ENCODE results near the gene SLC16A7.
"Not testable (repeated sequence)": the region's sequence is repeated elsewhere in the genome, so short reads cannot be mapped to it uniquely, and the experiment has no call there.

Gene SLC16A7

DNA sequence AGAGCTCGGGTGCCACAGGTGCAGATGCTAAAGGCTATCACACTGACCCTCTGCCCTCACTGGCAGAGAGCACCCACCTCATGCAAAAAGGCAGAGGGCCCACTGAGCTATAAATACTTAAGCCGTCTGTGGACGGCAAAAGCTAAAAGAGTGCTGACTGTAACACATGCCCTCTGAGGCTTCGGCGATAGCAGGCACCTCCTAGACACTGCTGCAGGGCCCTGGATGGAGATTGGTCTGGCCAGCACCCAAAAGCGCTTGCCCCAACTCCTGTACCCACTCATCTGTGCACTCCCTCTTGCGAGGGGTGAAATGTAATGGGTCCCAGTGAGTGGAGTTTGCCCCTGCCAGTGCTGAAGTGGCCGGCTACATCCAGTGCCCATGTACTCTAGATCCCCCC lies 148.7 kb downstream of the SLC16A7 start:
- no peak for DNase-seq (ENCODE audit: low read depth, low spot score)
- H3K9me3 ChIP-seq (ENCODE audit: insufficient read depth, low read length): no peaks in the 10 kb centered on the region
- H3K27me3 ChIP-seq (ENCODE audit: insufficient read depth, insufficient read length): no peaks in the 10 kb centered on the region
- no peak overlapping the region for H3K9ac ChIP-seq (ENCODE audit: insufficient read length, low read depth)
- TF ChIP-seq SUZ12 (IDR thresholded peaks at IDR 0.05; ENCODE audit: extremely low read depth, insufficient read depth, insufficient read length): no peak
- no peak for TF ChIP-seq YY1 (IDR thresholded peaks at IDR 0.05; ENCODE audit: insufficient read depth, insufficient read length)
- no peak for TF ChIP-seq ZNF274 (IDR thresholded peaks at IDR 0.05; ENCODE audit: low read depth, low read length)
- no peaks in the 10 kb centered on the region for H3K36me3 ChIP-seq (ENCODE audit: insufficient read depth, insufficient read length, low read length)
- H3K4me1 ChIP-seq (ENCODE audit: insufficient read depth, insufficient read length): no peaks in the 10 kb centered on the region
- H3K4me3 ChIP-seq (ENCODE audit: insufficient read length, low read depth): no peak overlapping the region

- not testable (repeated sequence) for H3K9me3 ChIP-seq (ENCODE audit: insufficient read depth, low read length); H3K27me3 ChIP-seq (ENCODE audit: insufficient read depth, insufficient read length); H3K9ac ChIP-seq (ENCODE audit: insufficient read length, low read depth); H3K4me3 ChIP-seq (ENCODE audit: insufficient read length, low read depth); H3K4me1 ChIP-seq (ENCODE audit: insufficient read depth, insufficient read length); DNase-seq (ENCODE audit: low read depth, low spot score); H3K36me3 ChIP-seq (ENCODE audit: insufficient read depth, insufficient read length, low read length)
Observed at GRCh38 chr12:59751091-59751490, 155.3 kb downstream of the SLC16A7 start.

GRCh38 chr12:59761542-59761941 lies 165.7 kb downstream of the SLC16A7 start:
- H3K36me3 ChIP-seq (ENCODE audit: insufficient read depth, insufficient read length, low read length): no peaks in the 10 kb centered on the region
- no peak overlapping the region for H3K4me3 ChIP-seq (ENCODE audit: insufficient read length, low read depth)
- no peaks in the 10 kb centered on the region for H3K4me1 ChIP-seq (ENCODE audit: insufficient read depth, insufficient read length)
- no peak for DNase-seq (ENCODE audit: low read depth, low spot score)
- TF ChIP-seq ZNF274 (IDR thresholded peaks at IDR 0.05; ENCODE audit: low read depth, low read length) (no peak), YY1 (IDR thresholded peaks at IDR 0.05; ENCODE audit: insufficient read depth, insufficient read length) (no peak), SUZ12 (IDR thresholded peaks at IDR 0.05; ENCODE audit: extremely low read depth, insufficient read depth, insufficient read length) (no peak)
- H3K9ac ChIP-seq (ENCODE audit: insufficient read length, low read depth): no peak overlapping the region
- no peaks in the 10 kb centered on the region for H3K27me3 ChIP-seq (ENCODE audit: insufficient read depth, insufficient read length)
- no peaks in the 10 kb centered on the region for H3K9me3 ChIP-seq (ENCODE audit: insufficient read depth, low read length)

DNA sequence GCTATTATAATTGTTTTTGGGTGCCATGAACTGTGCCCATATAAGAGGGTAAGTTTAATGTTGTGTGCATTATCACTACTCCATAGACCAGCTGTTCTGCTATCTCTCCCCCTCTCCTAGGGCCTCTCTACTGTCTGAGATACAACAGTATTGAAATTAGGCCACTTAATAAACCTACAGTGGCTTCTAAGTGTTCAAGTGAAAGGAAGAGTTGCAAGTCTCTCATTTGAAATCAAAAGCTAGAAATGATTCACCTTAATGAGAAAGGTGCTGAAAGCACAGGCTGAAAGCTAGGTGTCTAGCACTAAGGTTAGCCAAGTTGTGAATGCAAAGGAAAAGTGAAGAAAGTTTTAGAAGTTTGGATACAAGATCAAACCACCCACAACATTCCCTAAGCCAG lies 168.0 kb downstream of the SLC16A7 start:
- no peaks in the 10 kb centered on the region for H3K27me3 ChIP-seq (ENCODE audit: insufficient read depth, insufficient read length)
- no peaks in the 10 kb centered on the region for H3K36me3 ChIP-seq (ENCODE audit: insufficient read depth, insufficient read length, low read length)
- no peaks in the 10 kb centered on the region for H3K4me1 ChIP-seq (ENCODE audit: insufficient read depth, insufficient read length)
- 0 out of 2 replicates have a peak, but pooled peaks cover 6% of the 10 kb centered on the region for H3K9me3 ChIP-seq (ENCODE audit: insufficient read depth, low read length)
- H3K9ac ChIP-seq (ENCODE audit: insufficient read length, low read depth): no peak overlapping the region
- TF ChIP-seq SUZ12 (IDR thresholded peaks at IDR 0.05; ENCODE audit: extremely low read depth, insufficient read depth, insufficient read length): no peak
- TF ChIP-seq ZNF274 (IDR thresholded peaks at IDR 0.05; ENCODE audit: low read depth, low read length): no peak
- no peak for TF ChIP-seq YY1 (IDR thresholded peaks at IDR 0.05; ENCODE audit: insufficient read depth, insufficient read length)
- H3K4me3 ChIP-seq (ENCODE audit: insufficient read length, low read depth): no peak overlapping the region
- no peak for DNase-seq (ENCODE audit: low read depth, low spot score)

DNA sequence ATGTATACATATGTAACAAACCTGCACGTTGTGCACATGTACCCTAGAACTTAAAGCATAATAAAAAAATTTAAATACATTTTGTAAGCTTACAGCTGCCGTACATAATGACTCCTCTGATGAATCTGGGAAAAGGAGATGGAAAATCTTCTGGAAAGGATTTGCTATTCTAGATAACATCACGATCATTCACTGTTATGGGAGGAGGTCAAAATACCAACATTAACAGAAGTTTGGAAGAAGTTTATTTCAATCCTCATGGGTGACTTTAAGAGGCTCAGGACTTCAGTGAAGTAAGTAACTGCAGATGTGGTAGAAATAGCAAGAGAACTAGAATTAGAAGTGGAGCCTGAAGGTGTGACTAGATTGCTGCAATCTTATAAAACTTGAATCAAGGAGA lies 172.2 kb downstream of the SLC16A7 start:
- Histone ChIP-seq H3K9me3 (ENCODE audit: insufficient read depth, low read length) (0 out of 2 replicates have a peak, but pooled peaks cover 6% of the 10 kb centered on the region), H3K27me3 (ENCODE audit: insufficient read depth, insufficient read length) (no peaks in the 10 kb centered on the region), H3K4me3 (ENCODE audit: insufficient read length, low read depth) (no peak overlapping the region), H3K36me3 (ENCODE audit: insufficient read depth, insufficient read length, low read length) (no peaks in the 10 kb centered on the region), H3K9ac (ENCODE audit: insufficient read length, low read depth) (no peak overlapping the region), H3K4me1 (ENCODE audit: insufficient read depth, insufficient read length) (no peaks in the 10 kb centered on the region)
- TF ChIP-seq SUZ12 (IDR thresholded peaks at IDR 0.05; ENCODE audit: extremely low read depth, insufficient read depth, insufficient read length): no peak
- no peak for DNase-seq (ENCODE audit: low read depth, low spot score)

DNA sequence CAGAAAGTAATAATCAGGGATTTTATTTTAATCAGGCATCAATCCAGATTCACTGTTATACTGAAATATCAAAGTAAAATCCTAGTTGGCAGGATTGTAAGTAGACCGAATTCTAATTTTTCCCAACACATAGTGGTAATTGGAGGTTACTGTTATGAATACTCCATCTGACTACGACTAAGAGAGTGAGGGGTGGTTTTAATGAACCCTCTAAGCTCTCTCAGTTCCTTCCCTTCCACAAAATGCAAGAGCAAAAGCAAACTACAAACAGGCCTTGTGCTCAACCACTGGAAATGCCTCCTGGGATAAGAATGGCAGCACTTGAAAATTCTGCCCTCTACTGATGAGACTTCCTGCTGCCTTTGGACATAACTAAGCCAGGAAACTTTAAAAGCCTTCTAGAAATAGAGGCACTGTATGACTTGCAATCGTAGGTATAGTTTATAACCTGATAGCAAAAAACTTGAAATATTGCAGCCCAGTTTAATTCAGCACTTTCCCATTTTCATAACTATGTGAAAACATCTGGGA lies 184.8 kb downstream of the SLC16A7 start:
- Histone ChIP-seq H3K9me3 (ENCODE audit: insufficient read depth, low read length) (no peaks in the 10 kb centered on the region), H3K9ac (ENCODE audit: insufficient read length, low read depth) (no peak overlapping the region), H3K4me3 (ENCODE audit: insufficient read length, low read depth) (no peak overlapping the region), H3K27me3 (ENCODE audit: insufficient read depth, insufficient read length) (no peaks in the 10 kb centered on the region), H3K36me3 (ENCODE audit: insufficient read depth, insufficient read length, low read length) (no peaks in the 10 kb centered on the region), H3K4me1 (ENCODE audit: insufficient read depth, insufficient read length) (no peaks in the 10 kb centered on the region)
- DNase-seq (ENCODE audit: low read depth, low spot score): peak; percentile 18
- TF ChIP-seq YY1 (IDR thresholded peaks at IDR 0.05; ENCODE audit: insufficient read depth, insufficient read length): no peak
- TF ChIP-seq SUZ12 (IDR thresholded peaks at IDR 0.05; ENCODE audit: extremely low read depth, insufficient read depth, insufficient read length): no peak
- no peak for TF ChIP-seq ZNF274 (IDR thresholded peaks at IDR 0.05; ENCODE audit: low read depth, low read length)

DNA sequence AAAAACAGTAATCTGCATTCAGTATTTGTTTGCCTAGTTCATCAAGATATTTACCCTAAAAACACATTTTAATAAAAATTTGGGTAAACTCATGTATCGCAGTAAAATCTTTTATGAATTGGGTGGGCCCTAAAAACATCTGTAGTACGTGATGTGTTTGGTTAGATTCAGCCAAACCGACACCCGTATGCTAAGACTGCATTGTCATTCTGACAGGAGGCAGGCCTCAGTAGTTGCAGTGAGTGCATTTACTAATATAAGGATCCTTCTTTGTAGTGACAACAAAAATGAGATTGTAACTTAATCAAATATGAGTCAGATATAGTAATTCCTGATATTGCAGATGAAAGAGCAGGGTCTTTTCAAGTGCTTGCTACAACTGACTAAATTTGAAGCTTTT lies 191.8 kb downstream of the SLC16A7 start:
- TF ChIP-seq ZNF274 (IDR thresholded peaks at IDR 0.05; ENCODE audit: low read depth, low read length): no peak
- TF ChIP-seq SUZ12 (IDR thresholded peaks at IDR 0.05; ENCODE audit: extremely low read depth, insufficient read depth, insufficient read length): no peak
- TF ChIP-seq YY1 (IDR thresholded peaks at IDR 0.05; ENCODE audit: insufficient read depth, insufficient read length): no peak
- H3K27me3 ChIP-seq (ENCODE audit: insufficient read depth, insufficient read length): no peaks in the 10 kb centered on the region
- H3K36me3 ChIP-seq (ENCODE audit: insufficient read depth, insufficient read length, low read length): no peaks in the 10 kb centered on the region

GRCh38 chr12:59792647-59793046 lies 196.8 kb downstream of the SLC16A7 start:
- no peak overlapping the region for H3K9ac ChIP-seq (ENCODE audit: insufficient read length, low read depth)
- no peaks in the 10 kb centered on the region for H3K27me3 ChIP-seq (ENCODE audit: insufficient read depth, insufficient read length)
- no peak for DNase-seq (ENCODE audit: low read depth, low spot score)
- TF ChIP-seq SUZ12 (IDR thresholded peaks at IDR 0.05; ENCODE audit: extremely low read depth, insufficient read depth, insufficient read length): no peak
- TF ChIP-seq YY1 (IDR thresholded peaks at IDR 0.05; ENCODE audit: insufficient read depth, insufficient read length): no peak
- TF ChIP-seq ZNF274 (IDR thresholded peaks at IDR 0.05; ENCODE audit: low read depth, low read length): no peak
- H3K36me3 ChIP-seq (ENCODE audit: insufficient read depth, insufficient read length, low read length): no peaks in the 10 kb centered on the region
- H3K9me3 ChIP-seq (ENCODE audit: insufficient read depth, low read length): no peaks in the 10 kb centered on the region; the same call in none of the 2 replicates
- no peak overlapping the region for H3K4me3 ChIP-seq (ENCODE audit: insufficient read length, low read depth)
- H3K4me1 ChIP-seq (ENCODE audit: insufficient read depth, insufficient read length): peaks cover 5% of the 10 kb centered on the region

More for the DNA sequence above, 191.8 kb downstream of the SLC16A7 start:
- Histone ChIP-seq H3K4me3 (ENCODE audit: insufficient read length, low read depth) (no peak overlapping the region), H3K9me3 (ENCODE audit: insufficient read depth, low read length) (no peaks in the 10 kb centered on the region; the same call in 1 of the 2 replicates), H3K4me1 (ENCODE audit: insufficient read depth, insufficient read length) (no peaks in the 10 kb centered on the region), H3K9ac (ENCODE audit: insufficient read length, low read depth) (no peak overlapping the region)
- DNase-seq (ENCODE audit: low read depth, low spot score): no peak
